Measurements from ENCODE around the gene UBAP1L.
"Not testable (repeated sequence)": the region's sequence is repeated elsewhere in the genome, so short reads cannot be mapped to it uniquely, and the experiment has no call there.

Gene UBAP1L

DNA sequence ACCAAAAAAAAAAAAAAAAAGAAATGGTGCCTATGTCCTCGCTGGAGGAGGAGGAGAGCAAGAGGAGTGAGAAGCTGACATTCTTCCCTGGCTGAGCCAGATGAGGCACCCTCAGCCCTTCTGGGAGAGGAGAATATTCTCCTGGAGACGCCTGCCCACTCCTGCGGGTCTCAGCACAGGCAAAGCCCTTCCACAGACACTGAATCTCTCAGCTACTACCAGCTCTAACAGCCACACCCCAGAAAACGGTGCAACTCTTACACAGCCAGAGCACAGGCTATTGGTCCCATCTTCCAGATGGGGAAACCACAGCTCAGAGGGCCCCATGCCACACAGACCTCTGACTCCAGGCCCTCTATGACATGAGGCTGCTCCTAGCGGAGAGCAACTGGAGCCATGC lies 52.9 kb downstream of the UBAP1L start:
- DNase-seq = no peak

DNA sequence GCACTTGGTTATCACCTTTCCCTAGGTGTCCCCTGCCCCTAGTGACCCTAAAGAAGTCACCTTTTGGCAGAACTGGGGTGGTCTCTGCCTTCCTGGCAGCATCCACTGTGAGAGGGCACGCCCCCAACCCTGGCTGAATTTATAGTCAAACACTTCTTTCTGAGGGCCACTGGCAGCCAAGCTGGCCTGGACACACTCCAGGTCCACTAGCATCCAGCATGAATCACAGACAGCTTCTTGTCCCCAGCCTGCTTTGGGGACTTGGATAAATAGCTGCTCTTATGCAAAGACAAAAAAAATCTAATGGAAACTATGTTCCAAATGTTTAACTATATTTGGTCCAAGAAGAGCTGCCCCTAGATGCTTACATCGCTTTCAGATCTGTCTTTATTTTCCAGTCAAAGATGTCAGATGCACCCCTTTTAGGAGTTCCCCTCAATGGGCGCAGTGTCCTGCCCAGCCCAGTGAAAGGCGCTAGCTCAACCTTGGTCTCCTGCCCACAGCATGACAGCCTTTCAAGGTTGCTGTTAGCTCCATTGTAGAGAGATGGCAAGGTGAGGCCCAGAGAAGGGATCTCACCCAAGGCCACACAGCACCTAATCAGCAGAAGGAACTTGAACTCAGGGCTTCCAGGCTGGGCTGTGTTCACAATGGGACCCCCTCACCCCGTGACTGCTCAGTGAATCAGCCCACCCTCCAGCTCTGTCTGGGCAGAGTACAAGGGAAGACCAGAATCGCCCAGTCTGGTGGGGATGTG lies 54.2 kb downstream of the UBAP1L start:
- DNase-seq = no peak

GRCh38 chr15:65059931-65060596 lies 54.9 kb downstream of the UBAP1L start:
- no peak for DNase-seq

GRCh38 chr15:65059369-65059750 lies 55.6 kb downstream of the UBAP1L start:
- no peak for DNase-seq

GRCh38 chr15:65058394-65059368 lies 56.3 kb downstream of the UBAP1L start:
- DNase-seq = no peak

DNA sequence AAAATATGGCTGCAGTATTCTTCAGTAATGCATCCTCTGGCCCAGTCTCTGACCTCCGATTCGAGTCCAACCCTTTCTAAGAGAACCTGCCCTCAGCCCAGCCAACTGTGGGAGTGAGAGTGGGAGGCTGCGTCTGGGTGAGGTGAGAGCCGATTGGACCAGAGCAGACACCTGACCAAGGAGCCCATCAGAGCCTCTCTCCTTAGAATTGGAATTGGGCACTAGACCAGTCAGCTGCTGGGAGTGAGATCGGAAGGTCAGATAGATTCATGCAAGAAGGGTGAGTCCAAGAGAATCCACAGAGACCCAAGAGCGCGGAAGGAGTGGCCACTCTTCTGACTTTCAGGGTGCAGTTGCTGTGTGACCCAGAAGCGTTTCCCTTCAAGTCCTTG lies 57.5 kb downstream of the UBAP1L start:
- DNase-seq = no peak

- DNase-seq = no peak
These were observed 58.0 kb downstream of the UBAP1L start for GRCh38 chr15:65056868-65057548.

- no peak for DNase-seq
These were observed 58.9 kb downstream of the UBAP1L start for GRCh38 chr15:65056106-65056505.

- no peak for DNase-seq
These were observed 59.7 kb downstream of the UBAP1L start for GRCh38 chr15:65055201-65055870.

DNA sequence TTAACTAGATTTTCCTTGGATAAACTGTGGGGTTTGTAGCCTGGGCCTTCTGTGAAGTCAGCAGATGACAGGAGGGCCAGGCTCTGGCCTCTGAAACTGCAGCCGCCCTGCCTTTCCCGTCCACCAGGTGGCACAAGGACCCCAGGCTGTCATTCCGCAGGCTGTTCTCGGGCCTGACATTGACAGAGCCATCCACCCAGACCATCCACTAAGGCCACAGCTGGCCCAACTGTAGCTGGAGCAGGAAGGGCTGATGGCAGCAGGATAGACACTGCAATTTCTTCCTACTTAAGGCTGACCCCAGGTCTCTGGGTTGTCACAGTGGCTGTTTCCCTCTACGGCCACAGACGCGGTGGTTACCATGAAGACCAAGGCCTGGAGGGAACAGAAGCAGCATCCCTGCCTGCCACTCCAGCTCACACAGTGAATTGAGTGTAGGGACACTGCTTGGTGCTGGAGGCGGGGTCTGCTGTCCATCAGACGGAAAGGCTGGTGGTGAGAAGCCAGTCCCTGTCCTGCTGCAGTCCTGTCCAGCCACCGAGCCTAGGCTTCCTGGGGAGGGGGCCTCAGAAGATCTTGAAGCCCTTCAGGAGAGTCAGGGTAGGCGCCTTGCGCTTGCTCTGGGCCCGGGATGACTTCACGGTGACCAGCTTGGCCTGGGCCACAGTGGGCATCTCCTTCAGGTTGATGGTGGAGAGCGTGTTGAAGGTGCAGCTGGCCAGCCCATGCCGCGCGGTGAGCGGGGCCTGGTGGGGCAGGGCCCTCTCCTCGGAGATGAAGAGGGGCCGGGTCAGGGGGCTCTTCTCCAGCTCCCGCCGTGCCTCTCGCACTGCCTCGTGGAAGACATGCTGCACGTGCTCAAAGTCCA lies 60.4 kb downstream of the UBAP1L start:
- DNase-seq = peak in 1 of 2 experiments; percentile 28

- DNase-seq = no peak
These were observed 62.0 kb downstream of the UBAP1L start for GRCh38 chr15:65052956-65053355.

DNA sequence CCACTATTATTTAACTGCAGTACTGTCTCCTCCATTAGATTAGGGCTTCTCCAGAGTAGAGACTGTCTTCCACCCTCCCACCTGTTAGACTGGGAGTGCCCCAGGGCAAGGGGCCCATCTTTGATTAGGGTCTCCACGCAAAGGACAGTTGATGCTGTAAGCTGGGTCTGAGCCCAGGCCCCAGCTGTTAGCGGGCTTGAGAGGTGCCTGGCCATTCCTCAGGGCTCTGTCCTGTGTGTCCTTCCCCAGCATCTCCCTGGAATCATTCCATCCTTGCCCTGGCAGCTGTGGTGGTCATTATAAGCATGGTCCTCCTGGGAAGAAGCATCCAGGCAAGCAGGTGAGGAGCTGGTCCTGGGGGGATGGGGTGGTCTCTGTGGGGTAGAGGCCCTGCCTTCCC lies 63.7 kb downstream of the UBAP1L start:
- DNase-seq = no peak

DNA sequence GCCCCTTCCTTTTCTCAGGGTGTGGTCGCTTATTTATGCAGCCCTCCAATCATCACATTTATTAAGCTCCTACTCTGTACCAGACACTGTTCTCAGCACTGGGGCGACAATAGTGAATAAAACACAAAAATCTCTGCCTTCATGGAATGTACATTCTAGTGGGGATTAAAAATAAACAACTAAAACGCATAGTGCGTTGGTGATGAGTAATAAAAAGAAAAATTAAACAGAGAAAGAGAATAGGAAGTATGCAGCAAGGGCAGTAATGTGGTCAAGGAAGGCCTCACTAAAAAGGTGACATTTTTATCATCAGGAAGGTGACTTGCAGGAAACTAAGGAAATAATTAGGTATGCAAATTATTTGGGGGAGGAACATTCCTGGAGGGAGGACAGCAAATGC lies 64.7 kb downstream of the UBAP1L start:
- no peak for DNase-seq

- DNase-seq = peak; percentile 72 to 82
These were observed 65.6 kb downstream of the UBAP1L start for GRCh38 chr15:65049418-65049840.

DNA sequence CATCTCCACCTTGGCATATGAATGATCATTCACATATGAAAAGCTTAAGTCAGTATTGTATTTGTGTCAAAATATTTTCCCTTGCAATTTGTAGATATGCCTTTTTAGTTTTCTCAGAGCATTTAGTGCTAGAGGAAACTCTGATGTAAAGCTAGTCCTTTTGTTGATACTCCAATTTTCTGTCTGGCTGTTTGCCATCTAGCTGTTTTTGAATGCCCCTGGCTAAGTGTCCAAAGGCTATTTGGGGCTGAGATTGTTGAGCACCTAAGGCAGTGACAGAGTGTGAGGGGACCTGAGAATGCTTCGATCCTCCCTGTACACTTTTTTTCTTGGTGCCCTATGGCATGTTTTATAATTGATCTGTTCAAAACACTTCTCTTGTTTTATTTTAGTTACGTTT lies 66.8 kb downstream of the UBAP1L start:
- no peak for DNase-seq

DNA sequence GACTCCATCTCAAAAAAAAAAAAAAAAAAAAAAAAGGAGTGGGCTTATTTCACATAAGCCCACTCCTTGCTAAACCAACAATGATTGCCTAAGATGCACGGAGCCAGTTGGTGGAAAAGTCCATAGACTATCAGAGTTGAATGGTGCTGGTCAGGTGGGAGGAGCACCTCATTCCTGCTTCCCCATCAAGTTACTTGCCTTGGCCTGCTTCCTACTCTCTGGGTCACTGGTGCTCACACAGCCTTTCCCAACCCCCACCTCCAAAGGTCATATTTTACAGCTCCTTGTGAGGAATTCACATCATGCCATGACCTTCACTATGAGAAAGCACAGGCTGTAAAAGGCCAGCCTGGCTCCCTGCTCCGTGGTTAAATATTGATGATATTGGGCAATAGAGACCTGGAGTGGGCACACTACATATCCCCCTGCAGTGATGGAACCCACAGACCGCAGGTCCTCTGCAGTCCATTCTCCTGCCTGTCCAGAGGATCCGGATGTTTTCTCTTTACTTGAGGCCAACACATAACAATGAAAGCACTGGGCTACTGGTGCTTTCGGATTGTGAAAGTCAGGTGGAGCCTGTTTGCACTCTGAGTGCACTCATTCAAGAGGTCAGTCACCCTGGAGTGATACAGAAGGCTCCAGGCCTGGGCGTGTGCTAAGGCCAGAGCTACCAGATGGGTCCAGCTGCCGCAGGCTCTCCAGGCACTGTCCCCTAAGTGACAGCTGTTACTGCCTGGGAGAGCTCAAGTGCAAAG lies 70.1 kb downstream of the UBAP1L start, which contains the start of gene SLC51B:
Gene SLC51B, plus strand, starts transcription at position 664 of the 758 bp plus-strand sequence. CDS start 4,618 bp downstream, outside the sequence.
- DNase-seq = no peak

DNA sequence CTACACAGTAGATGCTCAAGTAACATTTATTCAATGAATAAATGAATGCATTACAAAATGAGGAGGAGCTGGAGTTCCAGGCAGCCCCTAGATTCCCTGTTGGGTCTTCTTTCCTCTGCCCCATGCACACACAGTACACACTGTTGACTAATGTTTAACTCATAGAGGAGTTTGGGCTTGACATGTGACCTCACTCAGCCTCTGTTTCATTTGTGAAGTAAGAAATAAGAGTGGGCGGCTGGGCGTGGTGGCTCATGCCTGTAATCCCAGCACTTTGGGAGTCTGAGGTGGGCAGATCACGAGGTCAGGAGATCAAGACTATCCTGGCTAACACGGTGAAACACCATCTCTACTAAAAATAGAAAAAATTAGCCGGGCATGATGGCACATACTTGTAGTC lies 70.8 kb downstream of the UBAP1L start:
- DNase-seq = not testable (repeated sequence)

DNA sequence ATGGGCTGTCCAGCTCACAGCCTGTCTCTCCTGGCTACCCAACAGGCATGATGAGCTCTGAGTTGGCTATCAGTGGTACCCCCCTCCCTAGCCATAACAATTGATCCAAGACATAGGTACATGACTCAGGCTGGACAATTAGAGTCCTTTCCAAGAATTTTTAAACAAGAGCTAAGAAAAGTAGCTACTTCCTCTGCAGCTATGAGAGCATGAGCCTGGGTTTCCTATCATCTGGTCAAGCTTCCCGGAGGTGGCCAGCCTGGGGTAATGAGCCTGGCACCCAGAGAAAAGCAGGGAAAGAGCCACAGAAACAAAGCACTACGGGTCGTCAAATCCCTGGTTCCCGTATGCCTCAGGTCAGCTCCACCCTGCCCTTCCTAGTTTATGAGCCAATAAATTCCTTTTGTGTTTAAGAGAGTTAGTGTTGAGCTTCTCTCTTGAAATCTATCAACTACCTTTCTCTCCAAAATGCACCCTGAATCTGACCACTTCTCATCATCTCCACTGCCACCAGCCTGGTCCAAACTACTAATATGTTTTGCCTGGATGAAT lies 72.1 kb downstream of the UBAP1L start:
- DNase-seq = no peak
